ENCODE data around the gene SHANK3.

Gene SHANK3

DNA sequence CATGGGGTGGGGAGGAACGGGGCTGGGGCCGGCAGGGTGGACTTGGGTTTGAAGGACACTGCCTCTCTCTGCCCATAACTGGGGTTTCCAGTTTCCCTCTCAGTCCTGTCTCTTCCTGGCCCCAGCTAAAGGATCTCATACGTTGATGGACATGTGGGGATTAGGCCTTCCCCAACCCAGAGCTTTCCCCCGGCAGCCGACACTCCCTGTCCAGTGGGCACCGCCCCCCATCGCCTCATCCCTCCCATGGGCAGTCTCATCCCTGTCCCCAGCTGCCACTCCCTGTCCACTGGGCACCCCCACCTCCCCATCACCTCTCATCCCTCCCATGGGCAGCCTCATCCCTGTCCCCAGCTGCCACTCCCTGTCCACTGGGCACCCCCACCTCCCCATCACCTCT is 43.2 kb downstream of the SHANK3 start:
- no peak for DNase-seq (ENCODE audit: low read depth)
- H3K4me3 ChIP-seq (ENCODE audit: low read depth, low read length) = no peak overlapping the region
- TF ChIP-seq, protein P1, sequence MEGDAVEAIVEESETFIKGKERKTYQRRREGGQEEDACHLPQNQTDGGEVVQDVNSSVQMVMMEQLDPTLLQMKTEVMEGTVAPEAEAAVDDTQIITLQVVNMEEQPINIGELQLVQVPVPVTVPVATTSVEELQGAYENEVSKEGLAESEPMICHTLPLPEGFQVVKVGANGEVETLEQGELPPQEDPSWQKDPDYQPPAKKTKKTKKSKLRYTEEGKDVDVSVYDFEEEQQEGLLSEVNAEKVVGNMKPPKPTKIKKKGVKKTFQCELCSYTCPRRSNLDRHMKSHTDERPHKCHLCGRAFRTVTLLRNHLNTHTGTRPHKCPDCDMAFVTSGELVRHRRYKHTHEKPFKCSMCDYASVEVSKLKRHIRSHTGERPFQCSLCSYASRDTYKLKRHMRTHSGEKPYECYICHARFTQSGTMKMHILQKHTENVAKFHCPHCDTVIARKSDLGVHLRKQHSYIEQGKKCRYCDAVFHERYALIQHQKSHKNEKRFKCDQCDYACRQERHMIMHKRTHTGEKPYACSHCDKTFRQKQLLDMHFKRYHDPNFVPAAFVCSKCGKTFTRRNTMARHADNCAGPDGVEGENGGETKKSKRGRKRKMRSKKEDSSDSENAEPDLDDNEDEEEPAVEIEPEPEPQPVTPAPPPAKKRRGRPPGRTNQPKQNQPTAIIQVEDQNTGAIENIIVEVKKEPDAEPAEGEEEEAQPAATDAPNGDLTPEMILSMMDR (IDR thresholded peaks at IDR 0.05; ENCODE audit: low read depth, low read length, missing control alignments) = no peak
- in situ Hi-C loops (cut with HindIII; ENCODE audit: low sequenced_read_pairs) = no loop called here

DNA sequence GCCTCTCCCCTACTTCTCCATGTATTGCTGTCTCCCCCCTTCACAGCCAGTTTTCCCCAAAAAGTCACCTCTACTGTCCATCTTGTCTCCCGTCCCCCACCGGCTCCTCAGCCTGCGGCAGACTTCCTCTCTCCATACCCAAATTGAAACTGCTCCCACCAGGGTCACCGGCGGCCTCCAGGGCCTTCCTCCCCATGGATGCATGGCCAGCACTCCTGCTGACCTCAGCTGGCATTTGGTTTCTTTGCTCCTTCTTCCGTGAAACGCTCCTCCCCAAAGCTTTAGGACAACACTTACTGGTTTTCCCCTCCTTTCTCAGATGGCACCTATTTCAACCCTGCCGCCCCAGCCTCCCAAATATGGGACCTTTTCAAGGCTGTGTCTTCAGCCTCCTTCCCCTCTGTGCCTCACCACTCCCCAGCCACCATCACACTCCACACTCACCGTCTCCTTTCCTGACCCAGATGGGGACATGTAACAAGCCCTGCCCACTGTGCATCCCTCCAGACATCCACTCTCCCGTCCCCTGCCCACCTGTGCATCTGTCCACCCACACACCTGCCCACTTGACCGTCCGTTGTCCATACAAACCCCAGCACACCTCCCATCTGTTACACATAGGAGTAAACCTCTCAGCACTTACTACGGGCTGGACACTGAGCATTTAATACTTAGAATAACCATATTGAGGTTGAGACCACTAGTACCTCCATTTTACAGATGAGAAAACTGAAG is 43.8 kb downstream of the SHANK3 start:
- DNase-seq (ENCODE audit: low read depth) = no peak
- H3K4me3 ChIP-seq (ENCODE audit: low read depth, low read length) = no peak overlapping the region
- in situ Hi-C loops (cut with HindIII; ENCODE audit: low sequenced_read_pairs) = no loop called here
- TF ChIP-seq, protein P1 (IDR thresholded peaks at IDR 0.05; ENCODE audit: low read depth, low read length, missing control alignments) = no peak

DNA sequence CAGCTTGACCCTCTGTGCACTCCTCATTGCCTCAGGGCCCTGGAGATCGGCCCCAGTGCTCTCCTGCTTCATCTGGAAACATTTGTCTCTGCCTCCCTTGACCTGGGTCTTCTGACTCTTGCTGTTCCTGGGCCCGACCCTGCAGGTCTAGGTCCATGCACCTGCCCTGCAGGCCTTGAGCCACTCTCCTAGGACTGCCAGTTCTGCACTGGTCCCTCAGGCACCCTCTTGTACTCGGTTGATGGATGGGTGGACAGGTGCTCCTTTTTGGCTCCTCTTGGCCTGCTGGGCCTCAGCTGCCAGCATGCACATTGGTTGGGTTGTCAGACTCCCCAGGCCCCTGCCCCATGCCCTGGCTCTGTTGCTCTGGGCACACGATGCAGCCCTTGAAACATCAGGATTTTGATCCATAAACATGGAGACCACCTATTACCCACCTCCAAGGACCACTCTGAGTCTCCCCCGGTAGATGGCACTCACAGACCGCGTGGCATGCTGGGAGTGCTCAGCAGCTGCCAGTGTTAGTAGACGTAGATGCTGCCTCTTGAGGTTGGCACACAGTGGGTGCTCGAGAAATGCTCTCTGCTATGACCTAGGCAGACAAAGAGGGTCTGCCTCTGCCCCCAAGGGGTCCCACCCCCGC is 45.2 kb downstream of the SHANK3 start:
- no peak for DNase-seq (ENCODE audit: low read depth)
- TF ChIP-seq, protein P1 (IDR thresholded peaks at IDR 0.05; ENCODE audit: low read depth, low read length, missing control alignments) = no peak
- H3K4me3 ChIP-seq (ENCODE audit: low read depth, low read length) = no peak overlapping the region
- in situ Hi-C loops (cut with HindIII; ENCODE audit: low sequenced_read_pairs) = no loop called here

DNA sequence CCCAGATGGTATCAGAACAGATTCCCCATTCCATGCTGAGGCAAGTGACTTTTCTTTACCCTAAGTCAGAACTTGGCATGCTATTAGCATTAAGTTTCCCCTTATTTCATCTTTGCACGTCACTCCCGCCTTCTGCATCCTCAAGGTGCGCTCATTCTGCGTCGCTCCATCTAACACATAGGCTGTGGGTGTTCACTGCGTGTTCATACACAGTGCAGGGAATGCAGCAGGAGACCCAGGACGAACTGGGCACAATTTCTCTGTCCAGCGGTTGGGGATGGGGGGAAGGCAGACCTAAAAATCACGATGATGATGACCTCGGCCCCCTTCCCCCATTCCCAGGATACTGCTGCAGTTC is 45.7 kb downstream of the SHANK3 start:
- DNase-seq (ENCODE audit: low read depth) = no peak
- in situ Hi-C loops (cut with HindIII; ENCODE audit: low sequenced_read_pairs) = no loop called here
- TF ChIP-seq, protein P1 (IDR thresholded peaks at IDR 0.05; ENCODE audit: low read depth, low read length, missing control alignments) = no peak
- no peak overlapping the region for H3K4me3 ChIP-seq (ENCODE audit: low read depth, low read length)

DNA sequence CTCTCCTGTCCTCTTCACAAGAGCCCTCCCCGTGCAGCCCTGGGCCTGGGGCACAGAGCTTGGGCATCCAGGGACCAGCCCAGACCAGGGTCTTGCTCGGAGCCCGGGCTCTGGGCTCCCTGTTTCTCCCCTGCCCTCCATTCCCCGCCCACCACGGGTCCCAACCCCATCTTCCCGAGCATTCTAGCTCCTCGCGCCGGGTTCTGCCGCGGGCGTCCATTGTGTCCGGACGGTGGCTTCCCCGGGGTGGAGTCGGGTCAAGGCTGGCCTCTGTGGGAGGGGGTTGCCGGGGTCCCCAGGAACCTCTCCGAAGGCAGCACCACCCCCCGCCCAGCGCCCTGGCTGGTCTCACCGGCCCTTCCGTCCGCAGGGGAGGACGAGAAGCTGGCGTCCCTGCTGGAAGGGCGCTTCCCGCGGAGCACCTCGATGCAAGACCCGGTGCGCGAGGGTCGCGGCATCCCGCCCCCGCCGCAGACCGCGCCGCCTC is 47.2 kb downstream of the SHANK3 start:
- TF ChIP-seq, protein P1 (IDR thresholded peaks at IDR 0.05; ENCODE audit: low read depth, low read length, missing control alignments) = no peak
- no peak for DNase-seq (ENCODE audit: low read depth)
- no peak overlapping the region for H3K4me3 ChIP-seq (ENCODE audit: low read depth, low read length)
- in situ Hi-C loops (cut with HindIII; ENCODE audit: low sequenced_read_pairs) = no loop called here

DNA sequence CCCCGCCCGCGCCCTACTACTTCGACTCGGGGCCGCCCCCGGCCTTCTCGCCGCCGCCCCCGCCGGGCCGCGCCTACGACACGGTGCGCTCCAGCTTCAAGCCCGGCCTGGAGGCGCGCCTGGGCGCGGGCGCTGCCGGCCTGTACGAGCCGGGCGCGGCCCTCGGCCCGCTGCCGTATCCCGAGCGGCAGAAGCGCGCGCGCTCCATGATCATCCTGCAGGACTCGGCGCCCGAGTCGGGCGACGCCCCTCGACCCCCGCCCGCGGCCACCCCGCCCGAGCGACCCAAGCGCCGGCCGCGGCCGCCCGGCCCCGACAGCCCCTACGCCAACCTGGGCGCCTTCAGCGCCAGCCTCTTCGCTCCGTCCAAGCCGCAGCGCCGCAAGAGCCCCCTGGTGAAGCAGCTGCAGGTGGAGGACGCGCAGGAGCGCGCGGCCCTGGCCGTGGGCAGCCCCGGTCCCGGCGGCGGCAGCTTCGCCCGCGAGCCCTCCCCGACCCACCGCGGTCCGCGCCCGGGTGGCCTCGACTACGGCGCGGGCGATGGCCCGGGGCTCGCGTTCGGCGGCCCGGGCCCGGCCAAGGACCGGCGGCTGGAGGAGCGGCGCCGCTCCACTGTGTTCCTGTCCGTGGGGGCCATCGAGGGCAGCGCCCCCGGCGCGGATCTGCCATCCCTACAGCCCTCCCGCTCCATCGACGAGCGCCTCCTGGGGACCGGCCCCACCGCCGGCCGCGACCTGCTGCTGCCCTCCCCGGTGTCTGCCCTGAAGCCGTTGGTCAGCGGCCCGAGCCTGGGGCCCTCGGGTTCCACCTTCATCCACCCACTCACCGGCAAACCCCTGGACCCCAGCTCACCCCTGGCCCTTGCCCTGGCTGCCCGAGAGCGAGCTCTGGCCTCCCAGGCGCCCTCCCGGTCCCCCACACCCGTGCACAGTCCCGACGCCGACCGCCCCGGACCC is 48.0 kb downstream of the SHANK3 start:
- TF ChIP-seq, protein P1 (IDR thresholded peaks at IDR 0.05; ENCODE audit: low read depth, low read length, missing control alignments) = no peak

More for the DNA sequence above, 48.0 kb downstream of the SHANK3 start:
- in situ Hi-C loops (cut with HindIII; ENCODE audit: low sequenced_read_pairs) = no loop called here
- H3K4me3 ChIP-seq (ENCODE audit: low read depth, low read length) = no peak overlapping the region
- DNase-seq (ENCODE audit: low read depth) = no peak

All from astrocyte of the cerebellum (primary cell).